ENCODE results near the gene CDHR2.

The CDHR2 gene

GRCh38 chr5:176603091-176603490, 53.9 kb downstream of the CDHR2 start:
- no peaks in the 10 kb centered on the region for H3K36me3 Mint-ChIP-seq (ENCODE audit: low read depth)
- H3K9me3 Mint-ChIP-seq: no peaks in the 10 kb centered on the region
- H3K4me3 Mint-ChIP-seq: no peak overlapping the region
- H3K27me3 Mint-ChIP-seq: no peaks in the 10 kb centered on the region
- H3K4me1 Mint-ChIP-seq (ENCODE audit: low read depth): peaks cover 4% of the 10 kb centered on the region
- no peak overlapping the region for H3K27ac Mint-ChIP-seq

GRCh38 chr5:176606032-176606431, 56.9 kb downstream of the CDHR2 start:
- no peaks in the 10 kb centered on the region for H3K9me3 Mint-ChIP-seq
- H3K27me3 Mint-ChIP-seq: peaks cover 11% of the 10 kb centered on the region
- peaks cover 12% of the 10 kb centered on the region for H3K4me1 Mint-ChIP-seq (ENCODE audit: low read depth)
- no peaks in the 10 kb centered on the region for H3K36me3 Mint-ChIP-seq (ENCODE audit: low read depth)
- H3K4me3 Mint-ChIP-seq: no peak overlapping the region
- H3K27ac Mint-ChIP-seq: no peak overlapping the region

GRCh38 chr5:176606875-176607274, 57.7 kb downstream of the CDHR2 start:
- no peaks in the 10 kb centered on the region for H3K9me3 Mint-ChIP-seq
- peaks cover 17% of the 10 kb centered on the region for H3K27me3 Mint-ChIP-seq
- no peaks in the 10 kb centered on the region for H3K36me3 Mint-ChIP-seq (ENCODE audit: low read depth)
- H3K4me3 Mint-ChIP-seq: no peak overlapping the region
- peaks cover 15% of the 10 kb centered on the region for H3K4me1 Mint-ChIP-seq (ENCODE audit: low read depth)
- no peak overlapping the region for H3K27ac Mint-ChIP-seq

GRCh38 chr5:176608142-176608705, 59.1 kb downstream of the CDHR2 start:
- peak overlapping the region; percentile 88 for H3K4me3 Mint-ChIP-seq
- peaks cover 30% of the 10 kb centered on the region for H3K27me3 Mint-ChIP-seq
- no peaks in the 10 kb centered on the region for H3K9me3 Mint-ChIP-seq
- H3K4me1 Mint-ChIP-seq (ENCODE audit: low read depth): peaks cover 15% of the 10 kb centered on the region
- H3K36me3 Mint-ChIP-seq (ENCODE audit: low read depth): no peaks in the 10 kb centered on the region
- H3K27ac Mint-ChIP-seq: no peak overlapping the region

- Mint-ChIP-seq H3K36me3 (ENCODE audit: low read depth) (no peaks in the 10 kb centered on the region), H3K27me3 (peaks cover 36% of the 10 kb centered on the region), H3K9me3 (no peaks in the 10 kb centered on the region), H3K27ac (peak overlapping the region; percentile 59), H3K4me1 (ENCODE audit: low read depth) (peaks cover 15% of the 10 kb centered on the region), H3K4me3 (peak overlapping the region; percentile 88)
Measured at GRCh38 chr5:176608937-176609723, 60.0 kb downstream of the CDHR2 start.

GRCh38 chr5:176609724-176610434, 60.7 kb downstream of the CDHR2 start, which contains the start of gene GPRIN1:
GPRIN1 (minus strand) TSS chr5:176610156; CDS start chr5:176599834, 10,322 bp downstream.
- H3K36me3 Mint-ChIP-seq (ENCODE audit: low read depth): no peaks in the 10 kb centered on the region
- peaks cover 42% of the 10 kb centered on the region for H3K27me3 Mint-ChIP-seq
- peaks cover 15% of the 10 kb centered on the region for H3K4me1 Mint-ChIP-seq (ENCODE audit: low read depth)
- H3K27ac Mint-ChIP-seq: peak within 1 kb of the TSS; percentile 59
- peak within 1 kb of the TSS; percentile 88 for H3K4me3 Mint-ChIP-seq
- no peaks in the 10 kb centered on the region for H3K9me3 Mint-ChIP-seq

- Mint-ChIP-seq H3K27ac (no peak overlapping the region), H3K9me3 (no peaks in the 10 kb centered on the region), H3K27me3 (peaks cover 46% of the 10 kb centered on the region), H3K4me3 (peak overlapping the region; percentile 61), H3K4me1 (ENCODE audit: low read depth) (peaks cover 15% of the 10 kb centered on the region), H3K36me3 (ENCODE audit: low read depth) (no peaks in the 10 kb centered on the region)
Measured at GRCh38 chr5:176610435-176610773, 61.3 kb downstream of the CDHR2 start.

GRCh38 chr5:176611435-176611834, 62.3 kb downstream of the CDHR2 start:
- no peak overlapping the region for H3K4me3 Mint-ChIP-seq
- no peaks in the 10 kb centered on the region for H3K36me3 Mint-ChIP-seq (ENCODE audit: low read depth)
- H3K4me1 Mint-ChIP-seq (ENCODE audit: low read depth): peaks cover 15% of the 10 kb centered on the region
- no peaks in the 10 kb centered on the region for H3K9me3 Mint-ChIP-seq
- H3K27ac Mint-ChIP-seq: peak overlapping the region; percentile 29
- H3K27me3 Mint-ChIP-seq: peaks cover 56% of the 10 kb centered on the region

- H3K4me3 Mint-ChIP-seq: no peak overlapping the region
- peaks cover 62% of the 10 kb centered on the region for H3K27me3 Mint-ChIP-seq
- no peaks in the 10 kb centered on the region for H3K9me3 Mint-ChIP-seq
- no peaks in the 10 kb centered on the region for H3K36me3 Mint-ChIP-seq (ENCODE audit: low read depth)
- peaks cover 15% of the 10 kb centered on the region for H3K4me1 Mint-ChIP-seq (ENCODE audit: low read depth)
- peak overlapping the region; percentile 29 for H3K27ac Mint-ChIP-seq
Measured at GRCh38 chr5:176612008-176612407, 62.9 kb downstream of the CDHR2 start.

- H3K9me3 Mint-ChIP-seq: no peaks in the 10 kb centered on the region
- no peaks in the 10 kb centered on the region for H3K36me3 Mint-ChIP-seq (ENCODE audit: low read depth)
Measured at GRCh38 chr5:176612855-176613254, 63.7 kb downstream of the CDHR2 start.

GRCh38 chr5:176614805-176615478, 65.8 kb downstream of the CDHR2 start:
- H3K4me3 Mint-ChIP-seq: no peak overlapping the region
- H3K36me3 Mint-ChIP-seq (ENCODE audit: low read depth): no peaks in the 10 kb centered on the region
- no peaks in the 10 kb centered on the region for H3K9me3 Mint-ChIP-seq
- H3K27ac Mint-ChIP-seq: no peak overlapping the region
- H3K27me3 Mint-ChIP-seq: peaks cover 80% of the 10 kb centered on the region
- H3K4me1 Mint-ChIP-seq (ENCODE audit: low read depth): peaks cover 16% of the 10 kb centered on the region

More at GRCh38 chr5:176612855-176613254, 63.7 kb downstream of the CDHR2 start:
- H3K4me3 Mint-ChIP-seq: no peak overlapping the region
- peaks cover 70% of the 10 kb centered on the region for H3K27me3 Mint-ChIP-seq
- H3K4me1 Mint-ChIP-seq (ENCODE audit: low read depth): peaks cover 15% of the 10 kb centered on the region
- no peak overlapping the region for H3K27ac Mint-ChIP-seq

- no peak overlapping the region for H3K4me3 Mint-ChIP-seq
- H3K27me3 Mint-ChIP-seq: peaks cover 89% of the 10 kb centered on the region
- peaks cover 18% of the 10 kb centered on the region for H3K4me1 Mint-ChIP-seq (ENCODE audit: low read depth)
- no peaks in the 10 kb centered on the region for H3K36me3 Mint-ChIP-seq (ENCODE audit: low read depth)
- no peaks in the 10 kb centered on the region for H3K9me3 Mint-ChIP-seq
- H3K27ac Mint-ChIP-seq: no peak overlapping the region
Measured at GRCh38 chr5:176616511-176616910, 67.4 kb downstream of the CDHR2 start.

GRCh38 chr5:176618783-176619182, 69.6 kb downstream of the CDHR2 start:
- Mint-ChIP-seq H3K9me3 (no peaks in the 10 kb centered on the region), H3K4me3 (no peak overlapping the region), H3K4me1 (ENCODE audit: low read depth) (peaks cover 16% of the 10 kb centered on the region), H3K36me3 (ENCODE audit: low read depth) (no peaks in the 10 kb centered on the region), H3K27ac (no peak overlapping the region), H3K27me3 (peaks cover 82% of the 10 kb centered on the region)

- no peak overlapping the region for H3K4me3 Mint-ChIP-seq
- H3K27me3 Mint-ChIP-seq: peaks cover 80% of the 10 kb centered on the region
- H3K27ac Mint-ChIP-seq: no peak overlapping the region
- no peaks in the 10 kb centered on the region for H3K9me3 Mint-ChIP-seq
- H3K36me3 Mint-ChIP-seq (ENCODE audit: low read depth): no peaks in the 10 kb centered on the region
- peaks cover 16% of the 10 kb centered on the region for H3K4me1 Mint-ChIP-seq (ENCODE audit: low read depth)
Measured at GRCh38 chr5:176619203-176619568, 70.0 kb downstream of the CDHR2 start.

All from stimulated activated naive CD8-positive, alpha-beta T cell treated with anti-CD3 and anti-CD28 coated beads, Interleukin-15, Interleukin-2, amounts not matched to agents 100 ng/mL and 50 ng/mL, for 24 hours (primary cell).